HepG2 (cell line): ENCODE data around the gene ZNF627. TPM values are rescaled to one million over a fixed set of nuclear protein-coding genes. Genes with fewer than 3 reads are reported as not detected.

Experiments used
- ATAC-seq: fragments of 200-7000 bp; cut with Tn5 transposase; 3 replicates; pipeline ENCODE4 v1.9.1; 2020; ENCODE audit warnings: mild to moderate bottlenecking, moderate library complexity
- BruUV-seq: library from RNA; stranded (reverse); fragments of 400-500 nt; replicated peaks from 2 replicates; lab custom pipeline; 2021; lab: Mats Ljungman, UMichigan
- CTCF ChIA-PET: fragments of 300-600 bp; formaldehyde crosslinking; extraction: SDS; loops from one replicate; lab custom pipeline; 2021; ENCODE audit warnings: low total read pairs, inconsistent platforms, low intra/inter-chr PET ratio; lab: Yijun Ruan, JAX
- POLR2A ChIA-PET: fragments of 350-600 bp; sonication (Branson Sonifier 250); formaldehyde crosslinking; loops from one replicate; lab custom pipeline; 2020; ENCODE audit warnings: antibody characterized with exemption, inconsistent platforms; lab: Yijun Ruan, JAX
- DNase-seq: peaks from one replicate; pipeline ENCODE4 v3.0.0-alpha.2; 2015; ENCODE audit warnings: low spot score
- FAIRE-seq: peaks from 3 replicates; lab custom pipeline; 2011; peaks lifted over from hg19 to GRCh38; lab: Jason Lieb, UNC
- H2AFZ ChIP-seq: one replicate; pipeline ENCODE4 v1.6.1; 2011; ENCODE audit warnings: low read length, inconsistent platforms
- H3K27ac ChIP-seq: fragments of 300-600 bp; 3 replicates; pipeline ENCODE4 v1.8.0; 2011; ENCODE audit warnings: mixed run types, mild to moderate bottlenecking, mixed read lengths, low read length, inconsistent platforms; ENCODE audit not compliant: insufficient read depth; ENCODE audit errors: extremely low read length
- H3K27me3 ChIP-seq, 2 experiments: fragments of 200-600 bp in 1 of 2; 2 replicates in 1 of 2; 3 replicates in 1 of 2; pipeline versions ENCODE4 v1.6.0 to v1.8.0; 2011; ENCODE audit warnings: low read length in 2 of 2, mild to moderate bottlenecking in 2 of 2, moderate library complexity in 2 of 2, inconsistent platforms in 1 of 2; ENCODE audit not compliant: insufficient read depth in 2 of 2, control insufficient read depth in 1 of 2
- H3K36me3 ChIP-seq, 2 experiments: fragments of 200-600 bp in 1 of 2; replicated peaks in 1 of 2; 2 replicates in 1 of 2; 3 replicates in 1 of 2; pipeline versions ENCODE4 v1.5.1 to v1.8.0; 2011; ENCODE audit warnings: low read length in 2 of 2, inconsistent platforms in 1 of 2; ENCODE audit not compliant: insufficient read depth in 2 of 2, control insufficient read depth in 1 of 2
- H3K4me1 ChIP-seq: 2 replicates; pipeline ENCODE4 v1.5.1; 2012; ENCODE audit warnings: low read length, inconsistent platforms; ENCODE audit not compliant: insufficient read depth
- H3K4me2 ChIP-seq: 2 replicates; pipeline ENCODE4 v1.6.0; 2011; ENCODE audit warnings: low read depth, low read length, inconsistent platforms
- H3K4me3 ChIP-seq, 3 experiments: fragments of 200-600 bp in 1 of 3; sonication (generic), shearing (Covaris generic) in 1 of 3; replicated peaks in 1 of 3; 2 replicates each; pipeline ENCODE4 v1.5.1; 2011 to 2016; ENCODE audit warnings: low read length in 3 of 3, inconsistent platforms in 2 of 3, low read depth in 2 of 3, mild to moderate bottlenecking in 2 of 3, control low read depth in 1 of 3, mixed read lengths in 1 of 3; ENCODE audit not compliant: insufficient read depth in 1 of 3
- H3K79me2 ChIP-seq: one replicate; pipeline ENCODE4 v1.6.1; 2011; ENCODE audit warnings: low read length, inconsistent platforms; ENCODE audit not compliant: insufficient read depth
- H3K9ac ChIP-seq: 2 replicates; pipeline ENCODE4 v1.6.0; 2011; ENCODE audit warnings: mild to moderate bottlenecking, low read depth, low read length, inconsistent platforms; ENCODE audit not compliant: insufficient read depth
- H3K9me3 ChIP-seq: 2 replicates; pipeline ENCODE4 v1.5.1; 2012; ENCODE audit warnings: mild to moderate bottlenecking, low read length
- H4K20me1 ChIP-seq: 2 replicates; pipeline ENCODE4 v1.6.0; 2011; ENCODE audit warnings: inconsistent platforms, mild to moderate bottlenecking, low read length, moderate library complexity; ENCODE audit not compliant: insufficient read depth
- HOXA9 ChIP-seq: sonication (generic); formaldehyde crosslinking; IDR thresholded peaks from 2 replicates; pipeline ENCODE4 v1.8.1; 2022; ENCODE audit warnings: missing genetic modification reagents, mild to moderate bottlenecking, moderate library complexity, borderline replicate concordance
- KAT7 ChIP-seq: IDR thresholded peaks from 2 replicates; pipeline ENCODE4 v1.6.1; 2018; ENCODE audit warnings: borderline replicate concordance, missing compliant biosample characterization
- KDM5B ChIP-seq: sonication (generic); formaldehyde crosslinking; IDR thresholded peaks from 2 replicates; pipeline ENCODE4 v1.4.0; 2020; ENCODE audit warnings: missing genetic modification reagents, mild to moderate bottlenecking, borderline replicate concordance
- PAX8 ChIP-seq: sonication (generic); formaldehyde crosslinking; IDR thresholded peaks from 2 replicates; pipeline ENCODE4 v1.8.0; 2022; ENCODE audit warnings: mild to moderate bottlenecking, missing genetic modification reagents, borderline replicate concordance
- PITX1 ChIP-seq: sonication (generic); formaldehyde crosslinking; IDR thresholded peaks from 2 replicates; pipeline ENCODE4 v1.5.1; 2020; ENCODE audit warnings: mild to moderate bottlenecking, missing genetic modification reagents
- RCOR2 ChIP-seq: IDR thresholded peaks from 2 replicates; pipeline ENCODE4 v1.6.1; 2016; ENCODE audit warnings: missing biosample characterization, missing genetic modification reagents
- WGBS: methylation state at CpG from one replicate; pipeline ENCODE4 v1.1.6; 2017; ENCODE audit warnings: low lambda C conversion rate; 5-methylcytosine and 5-hydroxymethylcytosine counted together
- in situ Hi-C: cut with HindIII; loops from 2 replicates; pipeline ENCODE4 v1.10.0; 2017; ENCODE audit warnings: low pct_unique_long_range_greater_than_20kb; ENCODE audit not compliant: extremely low pct_ligation_motif_present
- intact Hi-C: fragments of 100-400 bp; cut with micrococcal nuclease; formaldehyde crosslinking; loops from one replicate; pipeline ENCODE4 v1.10.0; 2022; ENCODE audit not compliant: unreplicated experiment
- polyA plus RNA-seq, 8 experiments: library from polyadenylated mRNA; depleted of rRNA in 3 of 8; stranded (reverse) in 7 of 8; unstranded in 1 of 8; fragments of >200 nt; fragmentation: Illumina TruSeq in 4 of 8; extraction: Trizol in 4 of 8; gene quantifications; 2 replicates each; pipeline versions ENCODE4 v1.2.1 to v1.2.3, GENCODE V29; 2011 to 2016; ENCODE audit warnings: low read depth in 4 of 8, missing spikeins in 1 of 8, mixed read lengths in 1 of 8; ENCODE audit not compliant: insufficient read depth in 1 of 8
- total RNA-seq, 5 experiments: library from RNA; depleted of rRNA; stranded (reverse); fragments of >200 nt; fragmentation: Illumina TruSeq; extraction: Trizol; gene quantifications; 2 replicates each; pipeline ENCODE4 v1.2.3, GENCODE V29; 2016; ENCODE audit warnings: low read depth in 1 of 5
- TF ChIP-seq, protein P1 (sequence below): sonication (generic); formaldehyde crosslinking; IDR thresholded peaks from 2 replicates; pipeline ENCODE4 v1.4.0; 2020; ENCODE audit warnings: missing genetic modification reagents, borderline replicate concordance
- TF ChIP-seq, protein P2 (sequence below): sonication (generic); formaldehyde crosslinking; IDR thresholded peaks from 2 replicates; pipeline ENCODE4 v1.4.0; 2020; ENCODE audit warnings: missing genetic modification reagents
- TF ChIP-seq, protein P3 (sequence below): fragments of 450-650 bp; IDR thresholded peaks from 2 replicates; pipeline ENCODE4 v1.6.1; 2017; ENCODE audit warnings: mild to moderate bottlenecking
- TF ChIP-seq, protein P4 (sequence below): sonication (generic); formaldehyde crosslinking; IDR thresholded peaks from 2 replicates; pipeline ENCODE4 v1.4.0; 2020; ENCODE audit warnings: missing genetic modification reagents

ZNF627 gene
- total and polyA plus RNA-seq, 2 of the 13 experiments (the other 11 are each of a cell fraction or from before 2014, with no cell fraction given) = 4.2 to 12.7 TPM

DNA sequence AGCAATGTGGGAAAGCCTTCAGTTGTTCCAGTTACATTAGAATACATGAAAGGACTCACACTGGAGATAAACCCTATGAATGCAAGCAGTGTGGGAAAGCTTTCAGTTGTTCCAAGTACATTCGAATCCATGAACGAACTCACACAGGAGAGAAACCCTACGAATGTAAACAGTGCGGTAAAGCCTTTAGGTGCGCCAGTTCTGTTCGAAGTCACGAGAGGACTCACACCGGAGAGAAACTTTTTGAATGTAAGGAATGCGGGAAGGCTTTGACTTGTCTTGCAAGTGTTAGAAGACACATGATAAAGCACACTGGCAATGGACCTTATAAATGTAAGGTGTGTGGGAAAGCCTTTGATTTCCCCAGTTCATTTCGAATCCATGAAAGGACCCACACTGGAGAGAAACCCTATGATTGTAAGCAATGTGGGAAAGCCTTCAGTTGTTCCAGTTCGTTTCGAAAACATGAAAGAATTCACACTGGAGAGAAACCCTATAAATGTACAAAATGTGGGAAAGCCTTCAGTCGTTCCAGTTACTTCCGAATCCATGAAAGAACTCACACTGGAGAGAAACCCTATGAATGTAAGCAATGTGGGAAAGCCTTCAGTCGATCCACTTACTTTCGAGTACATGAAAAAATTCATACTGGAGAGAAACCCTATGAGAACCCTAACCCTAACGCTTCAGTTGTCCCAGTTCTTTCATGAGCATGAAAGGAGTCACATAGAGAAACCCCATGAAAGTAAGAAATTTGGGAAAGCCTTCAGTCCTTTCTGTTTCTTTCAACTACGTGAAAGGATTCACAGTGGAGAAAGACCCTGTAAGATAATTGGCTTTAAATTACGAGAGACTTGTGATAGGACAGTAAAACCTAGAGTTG, 20.1 kb downstream of the ZNF627 start:
- ChIA-PET POLR2A (no interaction called here), CTCF (no interaction called here)
- Histone ChIP-seq H2AFZ (no peak overlapping the region), H3K9ac (no peak overlapping the region), H3K4me3 (no peak overlapping the region), H4K20me1 (no peaks in the 10 kb centered on the region; the same call in 1 of the 2 replicates), H3K9me3 (no peaks in the 10 kb centered on the region), H3K27ac (no peak overlapping the region), H3K4me2 (no peak overlapping the region), H3K36me3 (peaks cover 13 to 46% of the 10 kb centered on the region in 2 experiments), H3K79me2 (no peaks in the 10 kb centered on the region)
- intact Hi-C loops (no loop called here), in situ Hi-C loops (no loop called here)
- no peak for DNase-seq
- BruUV-seq = TSS peak; percentile 31
- no peak for TF ChIP-seq RCOR2 (CRISPR knock-in tag)
- no peak for TF ChIP-seq KAT7 (CRISPR knock-in tag)
- TF ChIP-seq PAX8 (CRISPR knock-in tag) = no peak
- TF ChIP-seq, protein P1, sequence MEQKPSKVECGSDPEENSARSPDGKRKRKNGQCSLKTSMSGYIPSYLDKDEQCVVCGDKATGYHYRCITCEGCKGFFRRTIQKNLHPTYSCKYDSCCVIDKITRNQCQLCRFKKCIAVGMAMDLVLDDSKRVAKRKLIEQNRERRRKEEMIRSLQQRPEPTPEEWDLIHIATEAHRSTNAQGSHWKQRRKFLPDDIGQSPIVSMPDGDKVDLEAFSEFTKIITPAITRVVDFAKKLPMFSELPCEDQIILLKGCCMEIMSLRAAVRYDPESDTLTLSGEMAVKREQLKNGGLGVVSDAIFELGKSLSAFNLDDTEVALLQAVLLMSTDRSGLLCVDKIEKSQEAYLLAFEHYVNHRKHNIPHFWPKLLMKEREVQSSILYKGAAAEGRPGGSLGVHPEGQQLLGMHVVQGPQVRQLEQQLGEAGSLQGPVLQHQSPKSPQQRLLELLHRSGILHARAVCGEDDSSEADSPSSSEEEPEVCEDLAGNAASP (CRISPR knock-in tag) = no peak
- no peak for TF ChIP-seq KDM5B (CRISPR knock-in tag)
- TF ChIP-seq, protein P2, sequence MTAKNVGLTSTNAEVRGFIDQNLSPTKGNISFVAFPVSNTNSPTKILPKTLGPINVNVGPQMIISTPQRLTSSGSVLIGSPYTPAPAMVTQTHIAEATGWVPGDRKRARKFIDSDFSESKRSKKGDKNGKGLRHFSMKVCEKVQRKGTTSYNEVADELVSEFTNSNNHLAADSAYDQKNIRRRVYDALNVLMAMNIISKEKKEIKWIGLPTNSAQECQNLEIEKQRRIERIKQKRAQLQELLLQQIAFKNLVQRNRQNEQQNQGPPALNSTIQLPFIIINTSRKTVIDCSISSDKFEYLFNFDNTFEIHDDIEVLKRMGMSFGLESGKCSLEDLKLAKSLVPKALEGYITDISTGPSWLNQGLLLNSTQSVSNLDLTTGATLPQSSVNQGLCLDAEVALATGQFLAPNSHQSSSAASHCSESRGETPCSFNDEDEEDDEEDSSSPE (CRISPR knock-in tag) = no peak
- TF ChIP-seq, protein P3, sequence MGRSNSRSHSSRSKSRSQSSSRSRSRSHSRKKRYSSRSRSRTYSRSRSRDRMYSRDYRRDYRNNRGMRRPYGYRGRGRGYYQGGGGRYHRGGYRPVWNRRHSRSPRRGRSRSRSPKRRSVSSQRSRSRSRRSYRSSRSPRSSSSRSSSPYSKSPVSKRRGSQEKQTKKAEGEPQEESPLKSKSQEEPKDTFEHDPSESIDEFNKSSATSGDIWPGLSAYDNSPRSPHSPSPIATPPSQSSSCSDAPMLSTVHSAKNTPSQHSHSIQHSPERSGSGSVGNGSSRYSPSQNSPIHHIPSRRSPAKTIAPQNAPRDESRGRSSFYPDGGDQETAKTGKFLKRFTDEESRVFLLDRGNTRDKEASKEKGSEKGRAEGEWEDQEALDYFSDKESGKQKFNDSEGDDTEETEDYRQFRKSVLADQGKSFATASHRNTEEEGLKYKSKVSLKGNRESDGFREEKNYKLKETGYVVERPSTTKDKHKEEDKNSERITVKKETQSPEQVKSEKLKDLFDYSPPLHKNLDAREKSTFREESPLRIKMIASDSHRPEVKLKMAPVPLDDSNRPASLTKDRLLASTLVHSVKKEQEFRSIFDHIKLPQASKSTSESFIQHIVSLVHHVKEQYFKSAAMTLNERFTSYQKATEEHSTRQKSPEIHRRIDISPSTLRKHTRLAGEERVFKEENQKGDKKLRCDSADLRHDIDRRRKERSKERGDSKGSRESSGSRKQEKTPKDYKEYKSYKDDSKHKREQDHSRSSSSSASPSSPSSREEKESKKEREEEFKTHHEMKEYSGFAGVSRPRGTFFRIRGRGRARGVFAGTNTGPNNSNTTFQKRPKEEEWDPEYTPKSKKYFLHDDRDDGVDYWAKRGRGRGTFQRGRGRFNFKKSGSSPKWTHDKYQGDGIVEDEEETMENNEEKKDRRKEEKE = no peak
- TF ChIP-seq HOXA9 (CRISPR knock-in tag) = no peak
- TF ChIP-seq, protein P4, sequence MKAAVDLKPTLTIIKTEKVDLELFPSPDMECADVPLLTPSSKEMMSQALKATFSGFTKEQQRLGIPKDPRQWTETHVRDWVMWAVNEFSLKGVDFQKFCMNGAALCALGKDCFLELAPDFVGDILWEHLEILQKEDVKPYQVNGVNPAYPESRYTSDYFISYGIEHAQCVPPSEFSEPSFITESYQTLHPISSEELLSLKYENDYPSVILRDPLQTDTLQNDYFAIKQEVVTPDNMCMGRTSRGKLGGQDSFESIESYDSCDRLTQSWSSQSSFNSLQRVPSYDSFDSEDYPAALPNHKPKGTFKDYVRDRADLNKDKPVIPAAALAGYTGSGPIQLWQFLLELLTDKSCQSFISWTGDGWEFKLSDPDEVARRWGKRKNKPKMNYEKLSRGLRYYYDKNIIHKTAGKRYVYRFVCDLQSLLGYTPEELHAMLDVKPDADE (CRISPR knock-in tag) = no peak
- TF ChIP-seq PITX1 = no peak
- TF ChIP-seq, all 625 proteins: peak for 0
- WGBS = 96% methylated on average over 19 of the region's 19 CpGs
- peaks cover 4% of the 10 kb centered on the region; the same call in 1 of the 2 replicates for H3K4me1 ChIP-seq
- FAIRE-seq (no peak), ATAC-seq (no peak)
- no peaks in the 10 kb centered on the region for H3K27me3 ChIP-seq
